ENCODE data around the gene DGKZ.
"Not testable (repeated sequence)": the region's sequence is repeated elsewhere in the genome, so short reads cannot be mapped to it uniquely, and the experiment has no call there.

Gene DGKZ, protein sequence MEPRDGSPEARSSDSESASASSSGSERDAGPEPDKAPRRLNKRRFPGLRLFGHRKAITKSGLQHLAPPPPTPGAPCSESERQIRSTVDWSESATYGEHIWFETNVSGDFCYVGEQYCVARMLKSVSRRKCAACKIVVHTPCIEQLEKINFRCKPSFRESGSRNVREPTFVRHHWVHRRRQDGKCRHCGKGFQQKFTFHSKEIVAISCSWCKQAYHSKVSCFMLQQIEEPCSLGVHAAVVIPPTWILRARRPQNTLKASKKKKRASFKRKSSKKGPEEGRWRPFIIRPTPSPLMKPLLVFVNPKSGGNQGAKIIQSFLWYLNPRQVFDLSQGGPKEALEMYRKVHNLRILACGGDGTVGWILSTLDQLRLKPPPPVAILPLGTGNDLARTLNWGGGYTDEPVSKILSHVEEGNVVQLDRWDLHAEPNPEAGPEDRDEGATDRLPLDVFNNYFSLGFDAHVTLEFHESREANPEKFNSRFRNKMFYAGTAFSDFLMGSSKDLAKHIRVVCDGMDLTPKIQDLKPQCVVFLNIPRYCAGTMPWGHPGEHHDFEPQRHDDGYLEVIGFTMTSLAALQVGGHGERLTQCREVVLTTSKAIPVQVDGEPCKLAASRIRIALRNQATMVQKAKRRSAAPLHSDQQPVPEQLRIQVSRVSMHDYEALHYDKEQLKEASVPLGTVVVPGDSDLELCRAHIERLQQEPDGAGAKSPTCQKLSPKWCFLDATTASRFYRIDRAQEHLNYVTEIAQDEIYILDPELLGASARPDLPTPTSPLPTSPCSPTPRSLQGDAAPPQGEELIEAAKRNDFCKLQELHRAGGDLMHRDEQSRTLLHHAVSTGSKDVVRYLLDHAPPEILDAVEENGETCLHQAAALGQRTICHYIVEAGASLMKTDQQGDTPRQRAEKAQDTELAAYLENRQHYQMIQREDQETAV

DNA sequence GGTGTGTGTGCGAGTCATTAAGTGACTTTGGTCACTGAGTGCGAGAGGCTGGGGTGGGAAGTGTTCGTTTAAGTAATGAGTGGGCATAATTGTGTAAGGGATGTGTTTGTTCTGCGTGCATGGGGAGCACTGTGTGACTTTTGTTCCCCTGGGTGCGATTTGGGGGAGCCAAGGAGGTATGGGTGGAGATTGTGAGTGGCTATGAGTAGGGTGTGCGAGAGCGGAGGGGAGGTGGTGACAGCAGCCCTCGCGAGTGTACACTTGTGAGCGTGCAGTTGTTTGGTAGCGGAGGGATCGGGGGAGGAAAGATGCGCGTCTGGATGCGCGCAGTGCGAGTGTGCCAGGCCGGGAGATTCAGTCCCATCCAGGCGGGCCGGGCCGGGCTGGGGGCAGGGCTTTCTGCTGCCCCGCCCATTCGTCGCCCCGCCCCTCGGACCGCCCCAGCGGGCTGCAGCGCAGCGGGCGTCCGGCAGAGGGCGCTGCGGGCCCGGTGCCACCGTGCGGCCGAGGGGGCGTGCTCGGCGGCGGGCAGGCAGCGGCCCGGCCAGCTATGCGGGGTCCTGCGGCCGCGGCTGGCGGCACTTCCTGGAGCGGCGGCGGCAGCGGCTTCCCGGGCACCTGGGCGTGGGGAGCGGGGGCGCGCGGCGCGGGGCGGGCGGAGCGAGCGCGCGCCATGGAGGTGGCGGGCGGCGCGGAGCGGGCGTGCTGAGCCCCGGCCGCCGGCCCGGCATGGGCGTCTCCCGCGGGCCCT lies at the start of gene DGKZ:
Gene DGKZ, plus strand, starts transcription at position 578 of the 751 bp plus-strand sequence. CDS start 197 bp downstream, outside the sequence.
- DNase-seq (ENCODE audit: low read depth, low spot score): peak; percentile 78

DNA sequence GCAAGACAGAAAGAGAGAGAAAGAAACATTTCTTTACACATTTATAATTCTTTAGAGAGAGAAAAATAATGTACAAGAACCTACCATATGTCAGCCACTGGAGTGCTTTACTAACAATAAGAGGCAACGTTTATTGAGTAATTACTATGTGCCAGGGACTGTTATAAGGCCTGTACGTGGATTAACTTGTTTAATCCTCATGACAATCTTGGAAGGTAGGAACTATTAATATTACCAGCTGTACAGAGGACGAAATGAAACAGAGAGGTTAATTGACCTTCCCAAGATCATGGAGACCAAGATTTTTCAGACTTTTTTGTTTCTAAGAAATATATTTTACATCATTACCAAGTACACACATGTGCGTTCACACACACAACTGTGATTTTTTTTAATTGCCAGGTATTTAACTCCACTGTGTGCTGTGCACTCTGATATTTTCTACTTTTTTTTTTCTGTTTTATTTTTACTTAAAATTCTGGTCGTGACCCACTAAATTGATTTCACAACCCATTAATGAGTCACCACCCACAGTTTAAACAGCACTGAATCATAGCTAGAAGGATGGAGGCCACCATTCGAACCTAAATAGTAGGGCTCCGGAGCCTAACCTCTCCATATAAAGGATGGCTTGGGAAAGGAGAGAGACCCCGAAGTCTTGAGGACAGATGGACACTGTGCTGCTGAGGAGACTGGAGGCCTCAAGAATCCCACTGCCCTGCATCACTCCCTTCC lies 48.4 kb upstream of the DGKZ start:
- DNase-seq (ENCODE audit: low read depth, low spot score): no peak

DNA sequence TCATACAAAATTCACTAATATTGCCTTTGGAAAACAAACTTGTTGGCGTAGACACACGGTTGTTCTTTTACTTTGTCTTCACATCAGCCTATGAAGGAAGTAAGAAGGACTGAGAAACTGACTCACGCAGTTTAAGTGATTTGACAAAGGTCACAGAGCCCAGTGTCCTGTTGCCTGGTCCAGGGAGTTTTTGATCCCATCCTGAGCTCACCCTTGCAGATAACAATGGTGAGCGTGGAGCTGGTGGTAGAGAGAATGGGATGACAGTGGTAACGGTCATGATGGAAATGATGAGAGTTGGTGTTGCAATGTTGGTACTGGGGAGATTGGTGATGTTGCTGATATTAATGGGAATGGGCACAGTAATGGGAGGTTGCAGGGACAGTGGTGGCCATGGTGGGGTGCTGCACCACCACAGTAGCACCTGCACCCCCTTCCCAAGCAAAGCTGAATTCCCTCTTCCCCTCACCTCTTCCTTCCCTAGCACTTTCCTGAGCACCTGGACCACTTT lies 47.8 kb upstream of the DGKZ start:
- DNase-seq (ENCODE audit: low read depth, low spot score): no peak

DNA sequence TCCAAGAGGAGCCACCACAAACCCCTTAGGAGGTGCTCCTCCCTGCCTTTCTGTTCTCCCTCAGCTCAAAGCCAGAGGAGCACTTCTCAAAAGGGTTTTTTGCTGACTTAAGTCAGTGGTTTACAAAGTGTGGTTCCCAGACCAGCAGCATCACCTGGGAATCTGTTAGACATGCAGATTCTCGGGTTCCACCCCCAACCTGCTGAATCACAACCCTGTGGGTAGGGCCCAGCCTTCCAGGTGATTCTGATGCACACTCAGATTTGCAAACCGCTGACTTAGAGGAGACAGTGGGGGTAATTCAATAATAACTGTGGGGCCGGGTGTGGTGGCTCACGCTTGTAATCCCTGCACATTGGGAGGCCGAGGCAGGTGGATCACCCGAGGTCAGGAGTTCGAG lies 47.0 kb upstream of the DGKZ start:
- DNase-seq (ENCODE audit: low read depth, low spot score): no peak

DNA sequence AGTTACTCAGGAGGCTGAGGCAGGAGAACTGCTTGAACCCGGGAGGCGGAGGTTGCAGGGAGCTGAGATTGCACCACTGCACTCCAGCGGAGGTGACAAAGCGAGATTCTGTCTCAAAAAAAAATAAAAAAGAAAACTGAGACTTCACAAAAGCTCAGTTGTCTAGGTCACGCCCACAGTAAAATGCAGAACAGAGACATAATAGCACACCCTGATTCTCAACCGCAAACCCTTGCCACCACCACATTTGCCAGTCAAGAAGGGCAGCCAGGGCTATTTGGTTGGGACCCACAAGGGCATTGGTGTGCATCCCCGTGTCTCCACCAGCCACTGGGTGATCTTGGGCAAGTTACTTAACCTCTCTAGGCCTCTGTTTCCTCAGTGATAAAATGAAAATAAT lies 44.4 kb upstream of the DGKZ start:
- no peak for DNase-seq (ENCODE audit: low read depth, low spot score)

DNA sequence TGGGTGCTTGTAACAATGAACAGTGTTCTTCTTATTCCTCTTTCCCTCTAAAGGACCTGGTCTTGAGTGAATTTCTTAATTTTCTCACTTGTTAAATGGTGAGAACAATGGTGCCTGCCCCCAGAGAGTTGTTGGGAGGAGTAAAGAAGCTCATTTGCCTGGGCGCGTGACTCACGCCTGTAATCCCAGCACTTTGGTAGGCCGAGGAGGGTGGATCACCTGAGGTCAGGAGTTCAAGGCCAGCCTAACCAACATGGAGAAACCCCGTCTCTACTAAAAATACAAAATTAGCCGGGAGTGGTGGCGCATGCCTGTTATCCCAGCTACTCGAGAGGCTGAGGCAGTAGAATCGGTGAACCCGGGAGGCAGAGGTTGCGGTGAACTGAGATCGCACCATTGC lies 43.2 kb upstream of the DGKZ start:
- DNase-seq (ENCODE audit: low read depth, low spot score): not testable (repeated sequence)

DNA sequence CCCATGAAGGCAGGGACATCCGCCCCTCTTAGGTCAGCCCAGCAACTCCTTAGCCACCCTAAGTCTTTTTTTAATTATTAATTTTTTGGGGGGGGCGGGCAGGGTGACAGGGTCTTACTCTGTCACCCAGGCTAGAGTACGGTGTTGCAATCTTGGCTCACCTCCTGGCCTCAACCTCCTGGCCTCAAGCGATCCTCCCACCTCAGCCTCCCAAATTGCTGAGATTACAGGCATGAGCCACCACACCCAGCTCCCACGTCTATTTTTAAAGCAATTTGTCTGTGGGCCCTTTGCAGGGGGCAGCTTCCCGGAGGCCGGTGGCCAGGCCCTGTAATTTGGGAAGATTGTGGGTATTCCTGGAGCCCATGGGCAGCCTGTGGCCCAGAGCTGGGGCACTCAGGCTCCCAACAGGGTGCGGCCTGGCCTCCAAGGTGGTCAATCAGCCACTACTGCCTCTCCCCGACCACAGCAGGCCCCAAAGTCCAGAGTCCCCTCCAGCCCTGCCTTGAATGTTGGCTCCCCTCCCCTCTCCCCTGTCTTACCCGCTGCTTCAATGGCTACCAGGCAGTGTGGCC lies 42.6 kb upstream of the DGKZ start:
- no peak for DNase-seq (ENCODE audit: low read depth, low spot score)

DNA sequence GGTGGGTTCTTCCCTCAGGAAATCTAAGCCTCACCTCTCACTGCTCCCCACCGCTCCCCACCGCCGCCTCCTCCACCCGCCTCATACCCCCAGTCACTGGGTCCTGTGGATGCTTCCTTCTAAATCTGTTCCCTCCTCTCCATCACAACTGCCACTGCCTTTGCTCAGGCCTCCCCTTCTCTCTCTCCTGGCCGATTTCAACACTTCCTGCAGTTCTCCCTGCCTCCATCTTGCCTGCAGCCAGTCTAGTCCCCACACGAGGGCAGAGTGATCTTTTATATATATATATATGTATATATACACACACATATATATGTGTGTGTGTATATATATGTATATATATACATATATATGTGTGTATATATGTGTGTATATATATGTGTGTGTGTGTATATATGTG lies 42.0 kb upstream of the DGKZ start:
- no peak for DNase-seq (ENCODE audit: low read depth, low spot score)

DNA sequence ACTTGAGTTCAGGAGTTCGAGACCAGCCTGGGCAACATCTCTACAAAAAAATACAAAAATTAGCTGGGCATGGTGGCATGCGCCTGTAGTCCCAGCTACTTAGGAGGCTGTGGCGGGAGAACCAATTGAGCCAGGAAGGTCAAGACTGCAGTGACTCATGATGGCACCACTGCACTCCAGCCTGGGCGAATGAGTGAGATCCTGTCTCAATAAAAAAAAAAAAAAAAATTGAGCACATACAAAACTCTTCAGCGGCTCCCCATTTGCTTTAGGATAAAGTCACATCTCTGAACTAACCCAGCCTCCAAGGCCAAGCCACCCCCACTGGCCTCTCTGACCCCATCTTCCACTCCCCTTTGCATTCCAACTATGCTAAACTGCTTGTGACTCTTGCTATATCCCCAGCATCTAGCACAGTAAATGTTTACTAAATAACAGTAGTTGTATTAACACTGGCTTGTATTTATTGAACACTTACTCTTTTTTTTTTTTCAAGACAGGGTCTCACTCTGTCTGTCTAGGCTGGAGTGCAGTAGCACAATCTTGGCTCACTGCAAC lies 40.9 kb upstream of the DGKZ start:
- DNase-seq (ENCODE audit: low read depth, low spot score): no peak

DNA sequence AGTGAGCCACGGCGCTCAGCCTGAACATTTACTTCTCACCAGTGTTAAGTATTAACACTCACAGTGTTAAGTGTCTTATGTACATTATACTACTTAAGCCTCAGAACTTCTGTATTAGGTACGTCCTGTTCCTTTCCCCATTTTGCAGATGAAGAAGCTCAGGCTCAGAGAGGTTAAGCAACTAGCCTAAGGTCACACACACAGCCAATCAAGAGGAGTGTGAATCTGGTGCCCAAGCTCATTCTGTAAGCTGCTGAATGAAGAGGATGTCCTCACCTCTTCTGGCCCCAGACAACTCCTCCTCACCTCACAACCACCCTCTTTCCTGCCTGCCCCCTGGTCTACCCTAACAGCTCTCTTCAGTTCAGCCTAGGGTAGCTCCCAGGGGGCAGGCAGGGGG lies 39.9 kb upstream of the DGKZ start:
- DNase-seq (ENCODE audit: low read depth, low spot score): no peak

DNA sequence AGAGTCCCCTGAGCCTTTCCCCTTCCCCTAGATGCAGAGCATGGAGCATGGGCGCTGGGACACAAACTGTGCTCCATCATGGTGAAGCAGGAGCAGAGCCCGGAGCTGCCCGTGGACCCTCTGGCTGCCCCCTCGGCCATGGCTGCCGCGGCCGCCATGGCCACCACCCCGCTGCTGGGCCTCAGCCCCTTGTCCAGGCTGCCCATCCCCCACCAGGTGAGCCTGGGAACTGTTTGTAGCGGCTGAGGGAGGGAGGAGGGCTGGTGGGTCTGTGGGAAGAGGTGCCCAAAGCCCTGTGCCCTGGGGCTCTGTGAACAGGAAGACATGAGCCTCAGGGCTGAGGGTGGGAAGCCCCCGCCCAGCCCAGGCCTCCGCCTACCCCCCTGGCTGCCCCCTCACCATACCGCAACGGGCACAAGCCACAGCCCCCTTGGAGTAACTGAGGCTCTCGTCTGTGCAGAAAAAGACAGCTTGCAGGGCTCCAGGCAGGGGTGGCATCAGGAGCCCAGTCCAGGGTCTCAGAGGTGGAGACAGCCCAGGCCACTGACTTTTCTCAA lies 39.4 kb upstream of the DGKZ start:
- DNase-seq (ENCODE audit: low read depth, low spot score): no peak

DNA sequence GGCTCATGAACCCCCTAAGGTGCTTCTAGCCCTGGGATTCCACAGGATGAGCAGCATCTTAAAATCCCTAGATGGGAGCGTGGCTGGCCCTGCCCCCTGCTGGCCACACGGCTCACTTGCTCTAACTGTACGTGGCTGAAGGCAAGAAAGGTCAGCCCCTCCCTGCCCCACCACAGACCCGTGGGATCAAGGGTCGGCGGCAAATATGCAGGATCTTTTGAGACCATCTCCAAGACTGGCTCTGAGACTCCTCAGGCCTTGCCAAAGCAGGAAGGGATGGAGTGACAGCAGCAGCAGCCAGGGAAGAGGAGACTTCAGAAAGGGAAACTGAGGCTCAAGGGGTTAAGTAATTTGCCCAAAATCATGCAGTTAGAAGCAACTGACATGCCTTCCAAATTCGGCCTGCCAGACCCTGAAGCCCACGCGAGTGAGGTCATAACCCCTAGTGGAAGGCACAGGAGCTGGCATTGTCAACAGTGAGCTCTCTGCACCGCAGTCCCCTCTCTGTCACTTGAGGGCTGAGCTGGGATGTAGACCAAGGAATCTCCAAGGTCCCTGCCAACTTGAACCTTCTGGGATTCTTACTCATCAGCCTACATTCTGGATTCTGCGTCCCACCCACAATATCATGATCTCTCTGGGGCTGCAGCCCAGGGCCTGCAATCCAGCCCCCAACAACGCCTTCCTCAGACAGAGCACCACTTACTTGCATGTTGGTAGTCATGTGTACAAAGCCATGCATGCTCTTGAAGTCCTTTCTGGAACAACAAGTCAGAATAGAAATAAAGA lies 38.4 kb upstream of the DGKZ start:
- peak; percentile 28 for DNase-seq (ENCODE audit: low read depth, low spot score)

DNA sequence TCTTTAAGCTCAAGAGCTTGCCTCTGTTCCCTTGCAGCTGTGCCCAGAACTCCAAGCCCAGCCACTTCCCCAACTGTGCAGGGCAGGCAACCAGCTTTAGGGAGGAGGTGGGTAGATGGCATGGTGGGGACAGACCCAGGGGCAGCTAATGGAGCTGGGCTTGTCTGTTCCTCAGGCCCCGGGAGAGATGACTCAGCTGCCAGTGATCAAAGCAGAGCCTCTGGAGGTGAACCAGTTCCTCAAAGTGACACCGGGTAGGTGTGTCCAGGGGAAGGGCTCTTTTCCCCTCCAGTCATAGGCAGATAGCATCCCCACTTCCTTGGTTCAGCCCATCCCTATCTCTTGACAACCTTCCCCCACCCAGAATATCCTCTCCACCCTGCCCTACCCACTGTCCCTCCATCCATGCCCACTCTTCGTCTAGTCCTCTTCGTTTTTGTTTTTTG lies 37.4 kb upstream of the DGKZ start:
- DNase-seq (ENCODE audit: low read depth, low spot score): no peak

DNA sequence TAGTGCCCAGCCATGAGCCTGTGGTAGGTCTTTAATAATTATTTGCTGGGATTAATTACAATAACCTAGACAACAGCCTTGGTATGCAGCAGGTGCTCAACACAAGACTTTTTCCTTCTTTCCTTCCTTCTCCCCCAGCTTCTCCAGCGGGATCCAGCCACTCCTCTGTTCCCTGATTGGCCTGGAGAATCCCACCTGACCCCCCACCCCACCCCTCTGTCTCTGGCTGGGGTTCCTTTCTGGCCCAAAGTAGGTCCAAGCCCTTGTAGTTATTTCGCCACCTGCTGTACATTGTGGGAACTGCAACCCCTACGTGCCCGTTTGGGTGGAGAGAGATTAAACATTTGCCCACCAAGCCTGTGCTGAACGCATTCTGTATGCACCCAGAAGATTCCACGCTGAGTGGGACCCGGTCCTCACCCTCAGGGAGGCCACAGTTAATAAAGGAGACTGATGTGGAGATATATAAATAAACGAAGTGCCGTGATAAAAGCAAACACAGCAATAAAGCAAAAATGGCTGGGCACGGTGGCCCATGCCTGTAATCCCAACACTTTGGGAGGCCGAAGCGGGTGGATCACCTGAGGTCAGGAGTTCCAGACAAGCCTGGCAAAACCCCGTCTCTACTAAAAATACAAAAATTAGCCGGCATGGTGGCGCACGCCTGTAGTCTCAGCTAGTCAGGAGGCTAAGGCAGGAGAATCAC lies 32.1 kb upstream of the DGKZ start:
- peak; percentile 64 for DNase-seq (ENCODE audit: low read depth, low spot score)

DNA sequence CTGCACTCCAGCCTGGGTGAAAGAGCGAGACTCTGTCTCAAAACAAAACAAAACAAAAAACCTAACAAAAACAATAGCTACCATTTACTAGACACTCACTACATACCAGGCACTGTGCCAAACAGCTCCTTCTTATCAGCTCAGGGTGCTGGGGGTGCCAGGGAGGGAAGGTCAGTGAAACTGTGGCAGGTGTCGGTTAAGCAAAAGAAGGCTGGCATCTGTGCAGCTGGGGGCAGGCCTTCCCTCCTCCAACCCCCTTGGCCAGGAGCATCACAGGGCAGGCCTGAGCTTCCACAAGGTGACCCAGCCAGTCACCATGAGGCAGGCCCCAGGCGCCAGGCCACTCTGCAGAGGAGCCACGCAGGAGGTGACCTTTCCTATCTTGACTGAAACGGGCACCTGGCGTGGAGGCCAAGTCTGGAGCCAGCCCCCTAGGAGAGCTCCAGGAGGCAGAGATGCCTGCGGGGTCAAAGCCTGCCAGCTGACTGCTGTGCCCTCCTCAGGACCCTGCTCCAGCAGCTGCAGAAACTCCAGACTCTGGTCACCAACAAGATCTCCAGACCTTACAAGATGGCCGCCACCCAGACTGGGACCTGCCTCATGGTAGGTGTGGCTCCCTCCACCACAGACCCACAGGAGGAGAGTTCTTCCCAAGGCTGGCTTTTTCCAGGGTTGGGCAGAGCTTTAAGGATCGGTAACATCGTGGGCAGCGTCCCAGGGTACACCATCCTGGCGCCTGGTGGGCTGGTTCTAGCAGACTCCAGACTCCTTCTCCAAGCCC lies 31.3 kb upstream of the DGKZ start:
- DNase-seq (ENCODE audit: low read depth, low spot score): no peak

DNA sequence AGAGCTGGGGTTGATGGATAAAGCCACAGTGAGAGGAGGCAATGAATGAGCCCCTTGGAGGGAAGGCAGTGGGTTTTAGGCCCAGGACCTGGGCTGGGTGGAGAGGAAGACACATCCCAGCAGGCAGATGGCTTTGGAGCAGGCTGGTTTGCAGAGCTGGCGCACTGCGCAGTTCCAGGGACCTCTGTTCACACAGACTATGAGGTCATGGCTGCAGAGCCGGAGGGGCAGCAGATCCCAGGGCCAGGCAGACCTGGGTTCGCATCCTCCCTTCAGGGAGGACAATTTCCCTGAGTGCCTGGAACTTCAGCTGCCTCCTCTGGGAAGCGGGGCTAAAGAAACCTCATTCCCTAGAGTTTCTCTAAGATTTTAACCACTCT lies 28.2 kb upstream of the DGKZ start:
- DNase-seq (ENCODE audit: low read depth, low spot score): no peak

DNA sequence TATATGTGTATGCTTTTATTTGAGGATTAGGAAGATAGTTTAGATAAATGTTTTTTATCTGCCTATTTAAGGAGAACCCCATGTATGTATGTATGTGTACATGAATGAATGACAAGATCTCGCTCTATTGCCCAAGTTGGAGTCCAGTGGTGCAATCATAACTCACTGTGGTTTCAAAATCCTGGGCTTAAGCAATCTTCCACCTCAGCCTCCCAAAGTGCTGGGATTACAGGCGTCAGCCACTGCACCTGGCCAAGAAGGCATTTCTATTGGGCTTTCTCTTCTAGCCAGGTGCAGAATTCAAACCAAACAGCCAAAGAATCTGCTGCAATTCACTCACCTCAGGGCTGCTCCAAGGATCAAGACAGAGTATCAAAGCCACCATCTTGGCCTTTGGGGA lies 25.5 kb upstream of the DGKZ start:
- DNase-seq (ENCODE audit: low read depth, low spot score): no peak

DNA sequence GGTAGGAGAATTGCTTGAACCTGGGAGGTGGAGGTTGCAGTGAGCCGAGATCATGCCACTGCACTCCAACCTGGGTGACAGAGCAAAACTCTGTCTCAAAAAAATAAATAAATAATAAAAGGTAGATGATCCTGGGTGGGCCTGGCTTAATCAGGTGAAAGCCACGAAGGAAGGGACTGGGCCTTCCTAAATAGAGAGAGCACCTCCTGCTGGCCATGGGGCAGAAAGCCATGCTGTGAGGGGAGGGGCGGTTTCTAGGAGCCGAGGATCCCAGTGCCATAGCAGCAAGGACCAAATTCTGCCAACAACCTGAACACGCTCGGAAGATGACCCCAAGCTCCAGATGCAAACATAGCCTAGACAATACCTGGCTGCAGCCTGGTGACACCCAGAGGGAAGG lies 24.5 kb upstream of the DGKZ start:
- no peak for DNase-seq (ENCODE audit: low read depth, low spot score)

Data from activated CD4-positive, CD25-positive, alpha-beta regulatory T cell treated with anti-CD3 and anti-CD28 coated beads, Interleukin-2, amount 50 U/mL, for 16 hours (primary cell).